ENCODE data around the gene SH3GL1. TPM values are rescaled to one million over a fixed set of nuclear protein-coding genes. Genes with fewer than 3 reads are reported as not detected.

The SH3GL1 gene
- total RNA-seq, 1 donor from 2014 or later = 101 TPM

- Histone ChIP-seq H3K4me1 (ENCODE audit: insufficient read depth, low read length) (no peaks in the 10 kb centered on the region), H3K27ac (ENCODE audit: low read depth, low read length) (no peak overlapping the region), H3K4me2 (ENCODE audit: low read length) (no peak overlapping the region), H3K4me3 (ENCODE audit: insufficient read depth, low read depth, low read length) (no peak overlapping the region), H2AFZ (ENCODE audit: low read depth, low read length) (no peak overlapping the region), H3K27me3 (ENCODE audit: insufficient read depth, low read length) (no peaks in the 10 kb centered on the region), H3K9me3 (ENCODE audit: insufficient read depth, low read depth, low read length) (no peaks in the 10 kb centered on the region), H3K36me3 (ENCODE audit: insufficient read depth, low read length) (peaks cover 3% of the 10 kb centered on the region), H4K20me1 (ENCODE audit: insufficient read depth, low read length) (peaks cover 32% of the 10 kb centered on the region), H3K9ac (ENCODE audit: low read length) (no peak overlapping the region), H3K79me2 (ENCODE audit: insufficient read depth, low read length) (no peaks in the 10 kb centered on the region)
- Mint-ChIP-seq H3K36me3 (ENCODE audit: low read depth, unreplicated experiment) (no peaks in the 10 kb centered on the region), H3K4me3 (ENCODE audit: unreplicated experiment) (no peak overlapping the region), H3K4me1 (ENCODE audit: low read depth, unreplicated experiment) (no peaks in the 10 kb centered on the region), H3K9me3 (ENCODE audit: unreplicated experiment) (no peaks in the 10 kb centered on the region), H3K27me3 (ENCODE audit: low read depth, unreplicated experiment) (no peaks in the 10 kb centered on the region), H3K27ac (ENCODE audit: unreplicated experiment) (no peak overlapping the region)
- FAIRE-seq = no peak
- TF ChIP-seq CTCF (IDR thresholded peaks at IDR 0.05; ENCODE audit: insufficient read depth, low read depth, low read length) (no peak), EZH2 (IDR thresholded peaks at IDR 0.05; ENCODE audit: insufficient read depth, low read length) (no peak)
- DNase-seq (ENCODE audit: low read depth) = no peak
These were observed 41.4 kb downstream of the SH3GL1 start for GRCh38 chr19:4358709-4359626.

DNA sequence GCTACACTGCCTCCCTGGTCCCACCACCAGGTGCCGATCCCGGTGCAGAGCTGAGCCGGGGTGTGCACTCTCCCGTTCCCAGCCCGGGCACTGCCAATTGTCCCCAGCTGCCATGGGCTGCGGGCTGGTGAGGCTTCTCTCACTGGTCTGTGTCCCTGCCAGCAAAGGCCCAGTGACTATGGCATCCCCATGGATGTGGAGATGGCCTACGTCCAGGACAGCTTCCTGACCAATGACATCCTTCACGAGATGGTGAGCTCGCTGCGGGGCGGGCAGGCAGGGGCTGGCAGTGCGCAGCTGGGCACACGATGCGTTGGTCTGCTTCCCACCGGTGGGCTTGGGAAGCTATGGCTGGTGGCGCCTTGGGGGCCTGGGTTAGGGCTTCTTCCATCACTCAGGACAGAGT is 42.4 kb downstream of the SH3GL1 start:
- DNase-seq (ENCODE audit: low read depth) (no peak), FAIRE-seq (no peak)
- no peaks in the 10 kb centered on the region for H3K36me3 ChIP-seq (ENCODE audit: insufficient read depth, low read length)
- no peak overlapping the region for H3K27ac Mint-ChIP-seq (ENCODE audit: unreplicated experiment)
- TF ChIP-seq EZH2 (IDR thresholded peaks at IDR 0.05; ENCODE audit: insufficient read depth, low read length) = no peak
- no peak for TF ChIP-seq CTCF (IDR thresholded peaks at IDR 0.05; ENCODE audit: insufficient read depth, low read depth, low read length)
- H3K9me3 Mint-ChIP-seq (ENCODE audit: unreplicated experiment) = no peaks in the 10 kb centered on the region
- H3K4me3 Mint-ChIP-seq (ENCODE audit: unreplicated experiment) = no peak overlapping the region
- no peak overlapping the region for H3K4me2 ChIP-seq (ENCODE audit: low read length)
- no peak overlapping the region for H3K9ac ChIP-seq (ENCODE audit: low read length)
- no peaks in the 10 kb centered on the region for H3K79me2 ChIP-seq (ENCODE audit: insufficient read depth, low read length)
- no peaks in the 10 kb centered on the region for H3K9me3 ChIP-seq (ENCODE audit: insufficient read depth, low read depth, low read length)
- no peaks in the 10 kb centered on the region for H3K4me1 Mint-ChIP-seq (ENCODE audit: low read depth, unreplicated experiment)
- no peaks in the 10 kb centered on the region for H3K27me3 Mint-ChIP-seq (ENCODE audit: low read depth, unreplicated experiment)
- H3K27ac ChIP-seq (ENCODE audit: low read depth, low read length) = no peak overlapping the region
- H3K27me3 ChIP-seq (ENCODE audit: insufficient read depth, low read length) = no peaks in the 10 kb centered on the region
- no peaks in the 10 kb centered on the region for H3K36me3 Mint-ChIP-seq (ENCODE audit: low read depth, unreplicated experiment)
- peaks cover 30% of the 10 kb centered on the region for H4K20me1 ChIP-seq (ENCODE audit: insufficient read depth, low read length)
- no peak overlapping the region for H2AFZ ChIP-seq (ENCODE audit: low read depth, low read length)
- no peak overlapping the region for H3K4me3 ChIP-seq (ENCODE audit: insufficient read depth, low read depth, low read length)
- no peaks in the 10 kb centered on the region for H3K4me1 ChIP-seq (ENCODE audit: insufficient read depth, low read length)
